ENCODE results near the gene CD58. TPM values are rescaled to one million over a fixed set of nuclear protein-coding genes. Genes with fewer than 3 reads are reported as not detected.

The CD58 gene
- total RNA-seq, 1 experiment from 2014 or later, result 5.3 TPM

DNA sequence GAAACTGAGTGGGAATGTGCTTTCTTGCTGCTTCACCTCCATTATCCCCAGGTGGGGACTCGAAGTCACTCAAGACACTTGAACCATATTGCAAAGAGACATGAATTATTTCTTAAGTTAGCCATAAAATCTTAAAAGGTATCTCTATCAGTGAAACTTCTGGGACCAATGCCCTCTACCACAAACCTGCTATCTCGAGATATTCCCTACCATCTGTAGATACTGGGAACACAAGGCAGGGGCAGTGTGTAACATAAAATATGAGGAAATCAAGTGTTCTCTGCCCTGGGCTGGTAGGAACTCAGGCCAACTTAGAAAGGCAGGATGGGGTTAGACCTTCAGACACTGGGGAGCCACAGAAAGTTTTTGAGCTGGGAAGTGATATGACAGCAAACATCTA lies 1.3 kb upstream of the CD58 start:
- H3K27ac Mint-ChIP-seq, result no peak overlapping the region
- no peak for ATAC-seq
- H3K9me3 Mint-ChIP-seq, result no peaks in the 10 kb centered on the region

DNA sequence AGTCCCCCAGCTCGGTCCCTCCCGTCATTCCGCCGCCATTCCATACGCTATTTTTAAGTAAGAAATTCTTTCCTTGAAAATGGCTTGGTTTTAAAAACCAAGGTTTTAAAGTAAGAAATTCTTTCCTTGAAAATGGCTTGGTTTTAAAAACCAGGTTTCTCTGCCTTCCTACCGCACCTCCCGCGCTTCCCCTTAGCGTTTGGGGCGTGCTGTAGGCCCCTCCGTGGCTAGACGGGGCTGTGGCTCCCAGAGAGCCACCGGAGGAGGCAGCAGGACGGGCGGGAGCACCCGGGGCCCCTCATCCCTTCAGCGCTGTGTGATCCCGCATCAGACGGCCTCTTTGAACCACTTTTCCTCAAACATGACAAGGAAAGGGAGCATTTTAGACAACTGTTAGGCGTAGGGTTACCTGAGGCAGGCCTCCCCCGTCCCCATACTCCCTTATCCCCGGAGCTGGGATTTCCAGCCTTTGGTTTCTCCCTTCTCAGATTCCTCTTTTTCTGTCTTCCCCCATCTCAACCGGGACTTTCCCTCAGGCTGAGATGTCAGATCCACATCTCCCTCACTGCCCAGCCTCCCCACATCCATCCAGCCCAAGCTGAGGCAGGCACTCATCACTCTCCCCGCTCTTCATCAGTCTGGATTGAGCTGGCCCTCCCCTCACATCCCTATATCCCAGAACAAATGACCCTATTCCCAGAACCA lies 541 bp upstream of the CD58 start:
- H3K4me3 Mint-ChIP-seq, result peak overlapping the region; percentile 73
- POLR2A ChIA-PET, result interaction anchor here (1.0 kb wide), 1 partner anchor 488 kb away, joined by 3 read pairs; the partner anchor contains the start of gene TTF2
- DNase-seq (ENCODE audit: low spot score), result peak; percentile 22

More for the DNA sequence above, 1.3 kb upstream of the CD58 start:
- no peaks in the 10 kb centered on the region for H3K36me3 Mint-ChIP-seq
- TF ChIP-seq IRF2 (CRISPR knock-in tag; IDR thresholded peaks at IDR 0.05; ENCODE audit: borderline replicate concordance, low read depth) (no peak), ZNF423 (CRISPR knock-in tag; IDR thresholded peaks at IDR 0.05) (no peak), ESRRA (CRISPR knock-in tag; IDR thresholded peaks at IDR 0.05; ENCODE audit: borderline replicate concordance) (no peak), HMGA2 (CRISPR knock-in tag; IDR thresholded peaks at IDR 0.05) (no peak), SMAD3 (CRISPR knock-in tag; IDR thresholded peaks at IDR 0.05; ENCODE audit: borderline replicate concordance) (no peak)
- TF ChIP-seq, protein P1, sequence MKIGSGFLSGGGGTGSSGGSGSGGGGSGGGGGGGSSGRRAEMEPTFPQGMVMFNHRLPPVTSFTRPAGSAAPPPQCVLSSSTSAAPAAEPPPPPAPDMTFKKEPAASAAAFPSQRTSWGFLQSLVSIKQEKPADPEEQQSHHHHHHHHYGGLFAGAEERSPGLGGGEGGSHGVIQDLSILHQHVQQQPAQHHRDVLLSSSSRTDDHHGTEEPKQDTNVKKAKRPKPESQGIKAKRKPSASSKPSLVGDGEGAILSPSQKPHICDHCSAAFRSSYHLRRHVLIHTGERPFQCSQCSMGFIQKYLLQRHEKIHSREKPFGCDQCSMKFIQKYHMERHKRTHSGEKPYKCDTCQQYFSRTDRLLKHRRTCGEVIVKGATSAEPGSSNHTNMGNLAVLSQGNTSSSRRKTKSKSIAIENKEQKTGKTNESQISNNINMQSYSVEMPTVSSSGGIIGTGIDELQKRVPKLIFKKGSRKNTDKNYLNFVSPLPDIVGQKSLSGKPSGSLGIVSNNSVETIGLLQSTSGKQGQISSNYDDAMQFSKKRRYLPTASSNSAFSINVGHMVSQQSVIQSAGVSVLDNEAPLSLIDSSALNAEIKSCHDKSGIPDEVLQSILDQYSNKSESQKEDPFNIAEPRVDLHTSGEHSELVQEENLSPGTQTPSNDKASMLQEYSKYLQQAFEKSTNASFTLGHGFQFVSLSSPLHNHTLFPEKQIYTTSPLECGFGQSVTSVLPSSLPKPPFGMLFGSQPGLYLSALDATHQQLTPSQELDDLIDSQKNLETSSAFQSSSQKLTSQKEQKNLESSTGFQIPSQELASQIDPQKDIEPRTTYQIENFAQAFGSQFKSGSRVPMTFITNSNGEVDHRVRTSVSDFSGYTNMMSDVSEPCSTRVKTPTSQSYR (CRISPR knock-in tag; IDR thresholded peaks at IDR 0.05), result no peak
- TF ChIP-seq, protein P2, sequence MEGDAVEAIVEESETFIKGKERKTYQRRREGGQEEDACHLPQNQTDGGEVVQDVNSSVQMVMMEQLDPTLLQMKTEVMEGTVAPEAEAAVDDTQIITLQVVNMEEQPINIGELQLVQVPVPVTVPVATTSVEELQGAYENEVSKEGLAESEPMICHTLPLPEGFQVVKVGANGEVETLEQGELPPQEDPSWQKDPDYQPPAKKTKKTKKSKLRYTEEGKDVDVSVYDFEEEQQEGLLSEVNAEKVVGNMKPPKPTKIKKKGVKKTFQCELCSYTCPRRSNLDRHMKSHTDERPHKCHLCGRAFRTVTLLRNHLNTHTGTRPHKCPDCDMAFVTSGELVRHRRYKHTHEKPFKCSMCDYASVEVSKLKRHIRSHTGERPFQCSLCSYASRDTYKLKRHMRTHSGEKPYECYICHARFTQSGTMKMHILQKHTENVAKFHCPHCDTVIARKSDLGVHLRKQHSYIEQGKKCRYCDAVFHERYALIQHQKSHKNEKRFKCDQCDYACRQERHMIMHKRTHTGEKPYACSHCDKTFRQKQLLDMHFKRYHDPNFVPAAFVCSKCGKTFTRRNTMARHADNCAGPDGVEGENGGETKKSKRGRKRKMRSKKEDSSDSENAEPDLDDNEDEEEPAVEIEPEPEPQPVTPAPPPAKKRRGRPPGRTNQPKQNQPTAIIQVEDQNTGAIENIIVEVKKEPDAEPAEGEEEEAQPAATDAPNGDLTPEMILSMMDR (IDR thresholded peaks at IDR 0.05), result no peak
- TF ChIP-seq, protein P3, sequence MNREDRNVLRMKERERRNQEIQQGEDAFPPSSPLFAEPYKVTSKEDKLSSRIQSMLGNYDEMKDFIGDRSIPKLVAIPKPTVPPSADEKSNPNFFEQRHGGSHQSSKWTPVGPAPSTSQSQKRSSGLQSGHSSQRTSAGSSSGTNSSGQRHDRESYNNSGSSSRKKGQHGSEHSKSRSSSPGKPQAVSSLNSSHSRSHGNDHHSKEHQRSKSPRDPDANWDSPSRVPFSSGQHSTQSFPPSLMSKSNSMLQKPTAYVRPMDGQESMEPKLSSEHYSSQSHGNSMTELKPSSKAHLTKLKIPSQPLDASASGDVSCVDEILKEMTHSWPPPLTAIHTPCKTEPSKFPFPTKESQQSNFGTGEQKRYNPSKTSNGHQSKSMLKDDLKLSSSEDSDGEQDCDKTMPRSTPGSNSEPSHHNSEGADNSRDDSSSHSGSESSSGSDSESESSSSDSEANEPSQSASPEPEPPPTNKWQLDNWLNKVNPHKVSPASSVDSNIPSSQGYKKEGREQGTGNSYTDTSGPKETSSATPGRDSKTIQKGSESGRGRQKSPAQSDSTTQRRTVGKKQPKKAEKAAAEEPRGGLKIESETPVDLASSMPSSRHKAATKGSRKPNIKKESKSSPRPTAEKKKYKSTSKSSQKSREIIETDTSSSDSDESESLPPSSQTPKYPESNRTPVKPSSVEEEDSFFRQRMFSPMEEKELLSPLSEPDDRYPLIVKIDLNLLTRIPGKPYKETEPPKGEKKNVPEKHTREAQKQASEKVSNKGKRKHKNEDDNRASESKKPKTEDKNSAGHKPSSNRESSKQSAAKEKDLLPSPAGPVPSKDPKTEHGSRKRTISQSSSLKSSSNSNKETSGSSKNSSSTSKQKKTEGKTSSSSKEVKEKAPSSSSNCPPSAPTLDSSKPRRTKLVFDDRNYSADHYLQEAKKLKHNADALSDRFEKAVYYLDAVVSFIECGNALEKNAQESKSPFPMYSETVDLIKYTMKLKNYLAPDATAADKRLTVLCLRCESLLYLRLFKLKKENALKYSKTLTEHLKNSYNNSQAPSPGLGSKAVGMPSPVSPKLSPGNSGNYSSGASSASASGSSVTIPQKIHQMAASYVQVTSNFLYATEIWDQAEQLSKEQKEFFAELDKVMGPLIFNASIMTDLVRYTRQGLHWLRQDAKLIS (CRISPR knock-in tag; IDR thresholded peaks at IDR 0.05; ENCODE audit: borderline replicate concordance), result no peak
- TF ChIP-seq, protein P4, sequence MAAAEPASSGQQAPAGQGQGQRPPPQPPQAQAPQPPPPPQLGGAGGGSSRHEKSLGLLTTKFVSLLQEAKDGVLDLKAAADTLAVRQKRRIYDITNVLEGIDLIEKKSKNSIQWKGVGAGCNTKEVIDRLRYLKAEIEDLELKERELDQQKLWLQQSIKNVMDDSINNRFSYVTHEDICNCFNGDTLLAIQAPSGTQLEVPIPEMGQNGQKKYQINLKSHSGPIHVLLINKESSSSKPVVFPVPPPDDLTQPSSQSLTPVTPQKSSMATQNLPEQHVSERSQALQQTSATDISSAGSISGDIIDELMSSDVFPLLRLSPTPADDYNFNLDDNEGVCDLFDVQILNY (CRISPR knock-in tag; IDR thresholded peaks at IDR 0.05), result no peak
- TF ChIP-seq, protein P5, sequence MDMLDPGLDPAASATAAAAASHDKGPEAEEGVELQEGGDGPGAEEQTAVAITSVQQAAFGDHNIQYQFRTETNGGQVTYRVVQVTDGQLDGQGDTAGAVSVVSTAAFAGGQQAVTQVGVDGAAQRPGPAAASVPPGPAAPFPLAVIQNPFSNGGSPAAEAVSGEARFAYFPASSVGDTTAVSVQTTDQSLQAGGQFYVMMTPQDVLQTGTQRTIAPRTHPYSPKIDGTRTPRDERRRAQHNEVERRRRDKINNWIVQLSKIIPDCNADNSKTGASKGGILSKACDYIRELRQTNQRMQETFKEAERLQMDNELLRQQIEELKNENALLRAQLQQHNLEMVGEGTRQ (CRISPR knock-in tag; IDR thresholded peaks at IDR 0.05), result no peak
- H3K27me3 Mint-ChIP-seq (ENCODE audit: low read depth), result peaks cover 19% of the 10 kb centered on the region
- peak overlapping the region; percentile 73 for H3K4me3 Mint-ChIP-seq
- POLR2A ChIA-PET, result no interaction called here
- CTCF ChIA-PET, result interaction anchor here (0.6 to 2.9 kb wide), 5 partner anchors 24 to 246 kb away, joined by 3 to 13 read pairs (median 7); no protein-coding TSS in a partner anchor
- peaks cover 44% of the 10 kb centered on the region for H3K4me1 Mint-ChIP-seq
- DNase-seq (ENCODE audit: low spot score), result no peak

More for the DNA sequence above, 541 bp upstream of the CD58 start:
- H3K36me3 Mint-ChIP-seq, result no peaks in the 10 kb centered on the region
- H3K9me3 Mint-ChIP-seq, result no peaks in the 10 kb centered on the region
- H3K27me3 Mint-ChIP-seq (ENCODE audit: low read depth), result peaks cover 19% of the 10 kb centered on the region
- H3K4me1 Mint-ChIP-seq, result peaks cover 48% of the 10 kb centered on the region
- peak; percentile 87; the same call in 1 of the 2 replicates for TF ChIP-seq ZNF263 (CRISPR knock-in tag; IDR thresholded peaks at IDR 0.05; ENCODE audit: low read depth)
- TF ChIP-seq, protein P6, sequence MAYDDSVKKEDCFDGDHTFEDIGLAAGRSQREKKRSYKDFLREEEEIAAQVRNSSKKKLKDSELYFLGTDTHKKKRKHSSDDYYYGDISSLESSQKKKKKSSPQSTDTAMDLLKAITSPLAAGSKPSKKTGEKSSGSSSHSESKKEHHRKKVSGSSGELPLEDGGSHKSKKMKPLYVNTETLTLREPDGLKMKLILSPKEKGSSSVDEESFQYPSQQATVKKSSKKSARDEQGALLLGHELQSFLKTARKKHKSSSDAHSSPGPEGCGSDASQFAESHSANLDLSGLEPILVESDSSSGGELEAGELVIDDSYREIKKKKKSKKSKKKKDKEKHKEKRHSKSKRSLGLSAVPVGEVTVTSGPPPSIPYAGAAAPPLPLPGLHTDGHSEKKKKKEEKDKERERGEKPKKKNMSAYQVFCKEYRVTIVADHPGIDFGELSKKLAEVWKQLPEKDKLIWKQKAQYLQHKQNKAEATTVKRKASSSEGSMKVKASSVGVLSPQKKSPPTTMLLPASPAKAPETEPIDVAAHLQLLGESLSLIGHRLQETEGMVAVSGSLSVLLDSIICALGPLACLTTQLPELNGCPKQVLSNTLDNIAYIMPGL (CRISPR knock-in tag; IDR thresholded peaks at IDR 0.05), result no peak
- ATAC-seq, result peak; percentile 3; the same call in 1 of the 2 replicates
- CTCF ChIA-PET, result interaction anchor here (0.7 to 1.3 kb wide), 4 partner anchors 25 to 271 kb away, joined by 3 to 7 read pairs (median 3); no protein-coding TSS in a partner anchor
- peak overlapping the region; percentile 54; the same call in 1 of the 2 replicates for H3K27ac Mint-ChIP-seq
